ENCODE data around the gene SCUBE1.

GRCh38 chr22:43202756-43203410, 140.3 kb downstream of the SCUBE1 start:
- TF ChIP-seq CTCF (conservative IDR thresholded peaks at IDR 0.05; ENCODE audit: low read depth, low read length) (no peak), RAD21 (IDR thresholded peaks at IDR 0.05; ENCODE audit: low read length) (no peak), CEBPB (IDR thresholded peaks at IDR 0.05; ENCODE audit: low read depth, low read length) (no peak), POLR2A (IDR thresholded peaks at IDR 0.05; ENCODE audit: low read depth, low read length) (no peak), RCOR1 (IDR thresholded peaks at IDR 0.05; ENCODE audit: insufficient replicate concordance, low read length) (no peak), MXI1 (IDR thresholded peaks at IDR 0.05; ENCODE audit: borderline replicate concordance, low read depth, low read length) (no peak), ELK1 (IDR thresholded peaks at IDR 0.05; ENCODE audit: borderline replicate concordance, low read depth, low read length) (no peak), BHLHE40 (IDR thresholded peaks at IDR 0.05; ENCODE audit: low read depth, low read length) (no peak), FOS (IDR thresholded peaks at IDR 0.05; ENCODE audit: low read depth, low read length) (no peak)

All from IMR-90 (cell line).